Hepatocyte (in vitro differentiated cells): Measurements from ENCODE around the gene FGFR3.

Experiments used
- CTCF ChIP-seq: fragments of 200-600 bp; sonication (generic); IDR thresholded peaks from 2 replicates; pipeline ENCODE4 v1.5.1; 2016; ENCODE audit warnings: antibody characterized with exemption, mild to moderate bottlenecking; ENCODE audit not compliant: poor library complexity
- EZH2 ChIP-seq: fragments of 200-600 bp; sonication (generic); IDR thresholded peaks from 2 replicates; pipeline ENCODE4 v1.6.1; 2016; ENCODE audit warnings: antibody characterized with exemption, mild to moderate bottlenecking, borderline replicate concordance
- EZH2phosphoT487 ChIP-seq: fragments of 200-600 bp; sonication (generic); IDR thresholded peaks from one replicate; pipeline ENCODE4 v1.6.1; 2018; ENCODE audit warnings: antibody characterized with exemption, mild to moderate bottlenecking, low read depth, moderate library complexity; ENCODE audit not compliant: unreplicated experiment, severe bottlenecking

GRCh38 chr4:1808396-1808795 lies 15.3 kb downstream of the FGFR3 start:
- TF ChIP-seq EZH2 (no peak), CTCF (no peak), EZH2phosphoT487 (no peak)
